Muscle of arm (tissue), 12 donors: ENCODE measurements around the gene CDCA4. TPM values are rescaled to one million over a fixed set of nuclear protein-coding genes. Genes with fewer than 3 reads are reported as not detected.

ENCODE experiments used
- DNase-seq: peaks from one replicate; pipeline ENCODE4 v3.0.0-alpha.2; 2013
- polyA plus RNA-seq, 12 donors: library from polyadenylated mRNA; unstranded; fragments of 120-200 nt; gene quantifications; one replicate each; pipeline ENCODE4 v1.2.1, GENCODE V29; 2013; ENCODE audit not compliant: insufficient read length in 12 of 12

Gene CDCA4
- polyA plus RNA-seq, 12 donors: 11.5 to 23.7 (median 15.7) TPM; not detected in 1

DNA sequence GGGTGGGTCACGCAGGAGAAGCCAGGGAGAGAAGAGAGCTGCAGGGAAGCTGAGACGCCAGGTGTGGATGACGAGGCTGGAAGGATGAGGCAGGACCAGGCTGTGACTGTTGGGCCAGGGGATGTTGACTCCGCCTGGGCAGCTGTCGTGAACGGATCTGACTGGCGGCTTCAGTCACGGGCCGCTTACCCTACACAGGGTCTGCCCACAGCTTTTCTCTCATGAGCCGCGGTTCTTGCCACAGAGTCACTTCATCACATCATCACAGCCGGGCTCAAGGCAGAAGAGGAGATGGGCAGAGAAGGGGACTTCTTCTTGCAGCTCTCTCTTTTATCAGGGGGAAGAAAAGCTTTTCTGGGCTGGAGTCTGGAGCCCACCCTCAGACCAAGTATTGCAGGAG is 27.6 kb downstream of the CDCA4 start:
- DNase-seq: no peak

DNA sequence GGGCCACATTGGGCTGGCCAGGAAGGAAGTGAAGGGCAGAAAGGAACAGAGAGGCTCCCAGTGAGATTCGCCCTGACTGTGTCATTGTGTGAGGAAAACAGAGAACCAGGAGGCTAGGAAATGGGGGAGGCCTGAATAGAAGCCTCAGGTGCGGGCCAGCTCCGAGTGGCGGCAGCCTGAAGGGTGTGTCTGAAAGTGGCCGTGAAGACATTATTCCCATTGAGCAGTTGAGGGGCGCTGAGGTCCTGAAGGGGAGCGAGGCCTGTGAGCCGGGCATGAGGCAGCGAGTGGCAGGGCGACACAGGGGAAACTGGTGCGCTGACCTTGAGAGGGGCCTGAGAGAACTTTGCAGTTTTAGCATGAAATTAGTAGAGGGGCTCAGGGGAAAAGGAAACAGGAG is 28.4 kb downstream of the CDCA4 start:
- no peak for DNase-seq

DNA sequence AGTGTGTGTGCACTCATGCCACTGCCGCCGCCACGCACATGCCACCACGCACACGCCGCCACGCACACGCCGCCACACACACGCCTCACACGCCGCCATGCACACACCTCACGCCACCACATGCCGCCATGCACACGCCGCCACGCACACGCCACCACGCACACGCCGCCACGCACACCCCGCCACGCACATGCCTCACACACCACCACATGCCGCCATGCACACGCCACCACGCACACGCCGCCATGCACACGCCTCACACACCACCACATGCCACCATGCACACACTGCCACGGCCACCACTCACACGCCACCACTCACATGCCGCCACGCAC is 29.0 kb downstream of the CDCA4 start:
- DNase-seq: no peak

DNA sequence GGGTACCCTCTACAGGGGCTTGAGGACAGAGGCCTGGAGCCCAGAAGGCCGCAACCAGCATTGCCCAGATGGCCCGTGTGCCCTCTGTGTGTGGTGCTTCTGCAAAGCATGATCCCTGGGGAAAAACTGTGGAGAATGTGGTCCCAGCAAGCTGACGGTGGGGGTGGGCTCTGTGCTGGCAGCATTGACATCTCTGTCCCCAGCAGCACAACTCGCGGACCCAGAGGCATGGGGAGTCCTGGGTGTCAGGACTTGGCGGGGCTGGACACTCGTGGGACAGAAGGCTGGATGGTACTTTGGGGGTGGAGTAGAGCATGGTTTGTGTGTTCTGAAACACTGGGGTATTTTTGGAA is 31.0 kb downstream of the CDCA4 start:
- DNase-seq: no peak

DNA sequence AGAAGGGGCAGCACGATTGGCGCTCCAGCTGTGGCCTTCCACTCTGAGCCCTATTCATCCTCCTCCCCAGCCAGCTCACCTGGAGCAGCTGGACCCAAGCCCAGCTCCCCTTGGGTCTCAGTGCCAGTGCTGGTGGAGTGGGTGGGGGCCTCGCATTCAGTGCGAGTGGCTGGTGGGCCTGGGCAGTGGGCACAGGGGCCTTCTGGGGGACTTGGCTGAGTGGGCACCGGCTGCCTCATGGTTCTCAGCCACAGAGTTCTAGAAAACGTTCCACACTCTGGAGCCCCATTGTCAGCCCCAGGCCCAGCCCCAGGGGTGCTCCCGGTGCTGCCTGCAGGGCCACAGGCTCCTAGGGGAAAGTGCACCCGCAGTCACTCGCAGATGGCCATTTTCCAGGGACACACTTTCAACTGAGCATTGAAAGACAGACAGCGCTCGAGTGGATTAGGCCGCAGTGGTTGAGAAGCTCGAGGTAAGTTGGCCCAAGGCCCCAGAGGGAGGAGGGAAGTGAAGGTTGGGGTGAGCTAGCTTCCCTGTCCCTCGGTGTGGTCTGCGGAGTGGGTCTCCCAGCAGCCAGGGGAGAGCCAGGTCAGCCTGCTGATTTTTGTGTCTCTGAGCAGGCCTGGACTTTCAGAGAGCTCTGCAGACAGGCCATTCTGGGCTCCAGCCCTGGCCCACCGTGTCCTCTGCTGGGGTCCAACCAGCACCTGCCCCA is 31.5 kb downstream of the CDCA4 start:
- no peak for DNase-seq

DNA sequence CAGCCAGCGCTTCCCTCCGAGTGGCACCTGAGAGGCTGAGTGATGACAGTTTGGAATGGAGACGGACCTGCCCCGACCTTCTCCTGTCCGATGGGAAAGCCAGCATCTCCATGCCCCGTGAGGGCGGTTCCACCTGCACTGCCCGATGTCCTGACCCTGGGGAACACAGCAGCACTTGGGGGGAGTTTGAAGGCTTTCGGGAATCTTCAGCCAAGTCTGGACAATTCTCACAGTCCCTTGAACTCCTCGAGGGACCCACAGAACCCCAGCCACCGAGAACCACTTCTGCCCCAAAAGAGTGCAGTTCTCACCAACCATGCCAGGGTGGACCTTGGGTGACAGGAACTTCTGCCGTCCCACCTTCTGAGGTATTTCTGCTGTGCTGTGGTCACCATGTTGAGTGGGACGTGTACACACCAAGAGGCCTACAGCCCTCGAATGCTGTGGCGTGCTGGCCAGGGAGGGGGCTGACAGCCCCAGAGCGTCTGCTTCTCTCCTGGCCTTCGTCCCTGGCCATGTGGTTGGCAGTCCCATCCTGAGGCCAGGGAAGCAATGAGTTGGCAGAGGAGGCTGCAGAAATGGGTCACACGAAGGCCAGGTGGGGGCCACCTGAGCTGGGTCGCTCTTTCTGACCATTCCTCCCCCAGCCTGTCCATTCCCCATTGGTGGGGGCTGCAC is 34.3 kb downstream of the CDCA4 start:
- no peak for DNase-seq

DNA sequence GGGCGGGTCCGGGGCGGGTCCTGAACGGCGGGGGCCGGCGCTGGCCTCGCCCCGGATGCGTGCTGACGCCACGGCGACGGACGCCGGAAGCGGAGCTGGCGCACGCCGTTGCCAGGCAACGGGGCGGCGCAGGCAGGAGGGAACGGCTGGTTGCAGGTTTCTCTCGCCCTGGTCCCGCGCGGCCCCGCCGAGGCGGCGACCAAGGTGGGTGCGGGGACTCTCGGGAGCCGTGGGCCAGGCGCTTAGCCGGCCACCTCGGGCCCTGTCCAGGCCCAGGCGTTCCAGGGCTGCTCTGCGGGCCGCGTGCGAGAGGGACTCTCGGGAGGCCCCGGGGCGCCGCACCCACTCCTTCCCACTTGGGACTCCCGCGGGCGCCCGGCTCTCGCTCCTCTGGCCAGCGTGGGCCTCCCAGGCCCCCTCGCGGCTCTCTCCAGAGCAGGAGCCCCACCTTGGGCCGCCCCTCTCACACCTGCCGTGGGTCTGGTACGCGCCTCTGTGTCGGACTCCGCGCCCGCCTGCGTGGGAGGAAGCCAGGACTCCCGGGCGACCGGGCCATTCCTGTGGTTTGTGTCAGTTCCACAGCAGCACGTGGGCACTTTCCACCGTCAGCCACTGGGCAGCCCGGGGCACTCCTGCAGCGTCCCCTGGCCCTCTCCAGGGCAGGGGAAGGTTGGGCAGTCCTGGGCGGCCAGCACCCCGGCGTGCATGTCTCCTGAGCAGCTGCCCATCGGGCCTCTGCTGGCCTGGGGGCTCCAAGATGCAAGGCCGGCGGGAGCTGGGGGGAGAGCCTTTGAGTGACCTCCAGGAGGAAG is 35.0 kb downstream of the CDCA4 start, which contains the start of gene CLBA1:
CLBA1 (plus strand) TSS at position 114 of the 812 bp plus-strand sequence; CDS start at position 758, 644 bp downstream.
- DNase-seq: peak; percentile 93

DNA sequence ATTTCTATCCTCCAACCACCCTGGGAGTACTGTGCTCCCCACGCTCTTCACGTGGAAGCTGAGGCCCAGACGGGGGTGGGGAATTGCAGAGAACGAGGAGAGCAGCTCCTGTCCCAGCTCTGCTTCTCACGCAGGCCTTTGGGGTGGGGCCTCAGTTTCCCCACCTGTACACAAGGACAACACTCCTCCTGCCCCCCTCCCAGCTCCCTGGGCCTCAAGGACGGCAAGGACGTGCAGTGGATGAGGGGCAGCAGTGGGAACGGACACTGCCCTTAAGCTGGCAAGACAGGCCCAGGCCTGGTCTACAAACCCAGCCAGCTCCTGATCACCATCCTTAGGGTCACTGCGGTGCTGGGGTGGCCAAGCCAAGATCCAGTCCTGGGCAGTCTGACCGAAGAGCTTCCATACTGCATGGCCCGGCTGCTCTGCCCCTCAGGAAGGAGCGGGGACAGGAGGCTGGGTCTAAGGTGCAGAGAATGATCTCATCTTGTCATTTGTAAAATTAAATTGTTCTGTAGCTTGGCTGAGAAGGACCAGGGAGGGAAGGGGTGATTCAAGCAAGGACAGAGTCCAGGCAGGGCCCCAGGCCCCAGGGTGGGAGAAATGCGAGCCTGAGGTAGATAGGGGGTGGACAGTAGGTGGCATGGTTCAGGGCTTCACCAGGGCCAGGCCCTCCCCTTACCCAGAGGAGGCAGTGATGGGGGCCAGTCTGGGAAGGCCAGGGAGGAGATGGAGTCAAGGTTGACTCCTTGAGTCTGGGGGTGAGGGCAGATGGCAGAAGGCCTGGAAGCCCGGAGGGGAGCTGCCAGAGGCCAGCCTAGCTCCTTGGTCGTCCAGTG is 36.6 kb downstream of the CDCA4 start:
- DNase-seq: no peak

DNA sequence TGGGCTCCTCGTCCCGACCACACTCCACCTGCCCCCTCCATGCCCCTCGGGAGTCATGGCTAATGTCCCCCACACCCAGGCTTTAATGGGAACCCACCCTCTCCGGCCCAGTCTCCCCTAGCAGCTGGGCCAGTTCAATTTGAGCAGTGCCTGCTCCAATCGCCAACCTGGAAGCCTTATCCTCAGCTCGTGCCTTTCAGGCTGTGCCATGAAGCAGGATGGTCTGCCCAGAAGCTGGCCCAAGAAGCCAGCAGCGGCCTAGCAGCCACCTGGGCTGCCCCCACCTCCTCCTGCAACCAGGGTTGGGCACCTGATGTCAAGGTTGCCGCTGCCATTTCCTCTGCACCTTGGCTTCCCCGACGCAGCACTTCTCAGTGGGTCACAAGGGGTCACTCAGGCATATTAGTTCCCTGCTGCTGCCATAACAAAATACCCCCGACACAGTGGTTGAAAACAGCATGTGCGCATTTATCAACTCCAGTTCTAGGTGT is 37.6 kb downstream of the CDCA4 start:
- DNase-seq: no peak

DNA sequence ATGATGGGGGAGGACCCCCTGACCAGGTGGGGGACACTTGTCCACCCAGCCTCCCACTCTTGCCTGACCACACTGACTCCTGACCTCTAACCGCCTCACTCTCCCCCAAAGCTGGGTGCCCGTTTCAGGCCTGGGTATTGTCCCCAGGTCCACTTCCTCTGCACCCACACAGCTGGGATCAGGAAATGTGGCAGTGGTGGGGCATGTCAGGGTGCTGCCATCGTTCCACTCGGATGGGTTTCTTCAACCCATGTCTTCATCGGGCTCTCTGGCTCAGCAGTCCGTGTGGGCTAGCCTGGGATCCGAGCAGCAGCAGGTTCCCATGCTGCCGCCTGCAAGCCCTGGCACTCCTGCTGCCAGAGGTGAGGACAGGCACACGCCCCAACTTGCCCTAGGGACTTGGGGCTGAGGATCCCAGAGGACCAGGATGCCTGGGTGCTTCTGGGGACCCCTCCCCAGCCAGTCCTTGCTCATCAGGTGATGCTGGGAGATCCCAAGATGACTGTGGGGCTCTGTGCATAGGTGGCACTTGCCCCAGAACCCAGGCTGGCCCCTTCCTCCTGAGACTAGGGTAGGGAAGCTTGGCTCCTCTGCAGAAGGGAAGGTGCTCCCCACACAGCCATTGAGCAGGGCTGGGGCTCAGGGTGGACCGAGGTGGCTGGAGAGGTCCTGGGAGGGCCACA is 38.2 kb downstream of the CDCA4 start:
- no peak for DNase-seq

DNA sequence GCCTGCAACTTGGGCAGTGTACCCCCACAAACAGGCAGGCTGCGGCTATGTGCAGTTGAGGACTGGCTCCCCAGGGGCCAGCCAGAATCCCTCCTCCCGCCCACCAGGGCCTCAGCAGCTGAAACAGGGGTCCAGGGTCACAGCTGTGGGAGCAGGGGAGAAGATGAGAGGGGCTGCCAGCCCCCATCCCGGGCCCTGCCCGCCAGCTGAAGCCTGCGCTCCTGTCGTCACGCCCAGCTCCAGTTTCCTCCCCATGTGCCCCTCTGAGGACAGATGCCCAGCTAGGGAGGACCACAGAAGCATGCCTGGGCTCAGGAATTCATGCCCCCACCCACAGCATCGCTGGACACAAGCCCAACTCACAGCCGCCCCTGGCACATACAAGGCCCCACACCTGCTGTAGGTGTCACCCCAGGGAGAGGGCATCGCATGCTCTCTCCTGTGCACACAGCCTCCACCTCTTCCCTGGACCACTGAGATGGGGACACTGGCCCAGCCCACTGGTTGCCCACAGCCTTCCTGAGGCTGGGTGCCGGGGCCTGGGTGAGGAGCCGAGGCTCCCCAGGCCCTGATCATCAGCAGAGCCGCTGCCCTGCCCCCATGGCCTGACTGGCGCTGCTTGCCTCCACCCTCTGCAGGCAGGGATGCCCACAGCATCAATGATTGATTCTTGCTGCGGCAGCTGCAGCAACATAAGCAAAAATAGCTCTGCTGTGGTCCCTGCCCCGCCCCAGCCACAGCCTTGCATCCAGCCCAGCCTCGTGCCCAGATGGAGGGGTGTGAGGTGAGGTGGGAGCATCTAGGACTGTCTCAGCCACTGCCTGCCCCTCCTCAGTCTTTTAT is 39.0 kb downstream of the CDCA4 start:
- no peak for DNase-seq

DNA sequence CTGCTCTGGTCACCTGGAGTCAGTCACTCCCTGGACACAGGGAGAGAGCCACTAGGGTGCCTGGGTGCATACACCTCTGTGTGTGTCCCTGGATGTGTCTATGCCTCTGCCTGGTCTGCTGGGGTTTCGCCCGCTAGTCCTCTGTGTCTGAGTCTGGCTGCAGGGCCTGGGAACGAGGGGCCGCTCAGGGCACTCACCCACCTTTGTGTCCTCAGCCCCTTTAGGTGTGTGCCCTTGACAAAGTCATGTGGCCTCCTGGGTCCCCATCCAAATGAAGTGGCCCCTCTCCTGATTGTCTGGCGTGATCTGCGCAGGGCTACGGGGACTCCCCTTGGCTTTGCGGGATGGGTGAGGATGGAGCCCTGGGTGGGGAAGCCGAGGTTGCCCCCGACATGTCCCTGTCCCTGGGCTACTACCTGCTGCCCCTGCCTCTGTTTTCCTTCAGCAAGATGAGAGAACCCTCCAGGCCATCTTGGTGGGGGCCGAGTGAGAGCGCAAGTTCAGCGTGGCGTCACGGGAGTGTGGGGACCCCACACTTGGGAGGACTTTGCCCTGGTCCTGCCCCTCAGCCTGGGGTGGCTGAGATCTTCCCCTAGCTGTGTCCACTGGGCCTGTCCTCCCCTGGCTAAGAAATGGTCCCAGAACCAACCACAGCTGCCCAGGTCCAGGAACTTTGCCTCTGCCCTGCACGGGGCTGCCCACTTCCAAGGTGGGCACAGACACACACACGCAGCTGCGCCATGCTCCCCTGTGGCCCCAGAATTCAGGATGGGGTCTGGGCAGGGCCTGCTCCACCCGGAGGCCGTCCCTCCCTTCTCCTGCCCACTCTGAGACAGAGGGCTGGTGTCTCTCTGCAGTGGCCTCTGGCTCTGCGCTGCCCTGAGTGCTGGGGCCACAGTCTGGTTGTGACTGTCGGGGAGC is 40.0 kb downstream of the CDCA4 start:
- no peak for DNase-seq

DNA sequence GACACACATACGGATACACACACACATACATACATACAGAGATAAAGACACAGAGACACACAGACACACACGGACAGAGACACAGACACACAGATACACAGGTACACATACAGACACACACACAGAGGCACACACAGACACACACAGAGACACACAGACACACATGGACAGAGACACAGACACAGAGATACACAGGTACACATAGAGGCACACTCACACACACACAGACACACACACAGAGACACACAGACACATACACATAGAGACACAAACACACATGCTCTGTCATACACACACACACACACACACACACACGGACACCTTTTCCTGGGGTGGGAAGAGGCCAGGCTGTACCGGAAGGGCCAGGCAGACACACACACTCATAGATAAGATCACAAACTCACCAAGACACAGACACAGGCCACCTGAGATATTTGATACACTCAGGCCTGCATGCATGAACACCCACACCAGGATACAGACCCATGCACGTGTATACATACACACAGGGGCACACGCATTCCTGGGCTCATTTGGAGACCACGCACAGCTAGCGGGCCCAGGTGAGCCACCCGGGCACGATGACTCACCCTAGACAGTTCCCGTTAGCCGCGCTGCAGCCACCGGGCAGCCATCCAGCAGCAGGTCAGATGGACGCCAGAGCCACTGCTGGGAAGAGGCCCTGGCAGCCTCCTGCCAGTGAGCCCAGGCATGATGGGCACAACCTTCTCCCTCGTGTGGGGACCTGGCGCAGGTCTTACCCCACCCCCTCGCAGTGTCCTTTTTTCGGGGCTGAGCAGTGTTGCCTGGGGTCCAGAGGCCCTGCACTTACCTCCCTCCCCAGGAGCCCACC is 40.9 kb downstream of the CDCA4 start:
- no peak for DNase-seq

DNA sequence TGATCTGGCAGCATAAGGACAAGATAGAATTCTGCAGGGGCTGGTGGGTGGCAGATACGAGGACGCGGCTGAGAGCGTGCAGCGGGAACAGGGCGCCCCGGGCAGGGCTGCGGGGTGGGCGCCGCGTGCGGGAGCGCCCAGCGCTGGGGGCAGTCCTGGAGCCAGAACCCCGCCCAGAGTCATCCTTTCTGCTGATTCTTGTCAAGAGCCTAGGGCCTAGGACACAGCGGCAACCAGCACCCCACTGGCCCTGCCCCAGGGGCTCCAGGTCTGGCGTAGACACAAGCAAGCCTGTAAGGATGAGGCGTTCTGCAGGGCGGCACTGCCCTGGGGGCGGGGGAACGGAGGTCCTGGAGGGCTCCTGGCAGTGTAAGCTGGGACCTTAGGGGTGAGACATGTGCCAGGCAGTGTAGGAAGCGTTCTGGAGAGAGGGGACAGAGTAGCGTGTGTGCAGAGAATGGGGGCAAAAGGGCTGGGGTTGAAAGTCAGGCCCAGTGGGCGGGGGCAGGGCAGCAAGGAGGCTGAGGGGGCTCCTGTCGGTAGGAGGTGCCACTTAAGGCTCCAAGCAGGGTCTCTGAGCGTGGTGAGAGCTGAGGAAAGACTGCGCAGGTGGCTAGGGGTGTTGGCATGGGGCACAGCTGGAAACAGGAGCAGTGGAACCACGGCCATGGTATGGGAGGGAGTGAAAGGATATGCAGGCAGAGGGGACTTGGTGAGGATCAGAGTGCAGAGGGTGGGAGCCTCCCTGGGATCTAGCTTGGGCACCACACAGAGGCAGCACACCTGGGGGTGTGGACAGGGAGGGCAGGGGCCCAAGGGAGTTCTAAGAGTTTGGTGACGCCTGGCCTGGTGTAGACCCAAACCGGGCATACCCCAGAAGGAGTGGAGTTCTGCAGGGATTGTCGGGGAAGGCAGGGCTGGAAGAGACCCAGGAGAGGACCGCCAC is 41.9 kb downstream of the CDCA4 start:
- DNase-seq: no peak

DNA sequence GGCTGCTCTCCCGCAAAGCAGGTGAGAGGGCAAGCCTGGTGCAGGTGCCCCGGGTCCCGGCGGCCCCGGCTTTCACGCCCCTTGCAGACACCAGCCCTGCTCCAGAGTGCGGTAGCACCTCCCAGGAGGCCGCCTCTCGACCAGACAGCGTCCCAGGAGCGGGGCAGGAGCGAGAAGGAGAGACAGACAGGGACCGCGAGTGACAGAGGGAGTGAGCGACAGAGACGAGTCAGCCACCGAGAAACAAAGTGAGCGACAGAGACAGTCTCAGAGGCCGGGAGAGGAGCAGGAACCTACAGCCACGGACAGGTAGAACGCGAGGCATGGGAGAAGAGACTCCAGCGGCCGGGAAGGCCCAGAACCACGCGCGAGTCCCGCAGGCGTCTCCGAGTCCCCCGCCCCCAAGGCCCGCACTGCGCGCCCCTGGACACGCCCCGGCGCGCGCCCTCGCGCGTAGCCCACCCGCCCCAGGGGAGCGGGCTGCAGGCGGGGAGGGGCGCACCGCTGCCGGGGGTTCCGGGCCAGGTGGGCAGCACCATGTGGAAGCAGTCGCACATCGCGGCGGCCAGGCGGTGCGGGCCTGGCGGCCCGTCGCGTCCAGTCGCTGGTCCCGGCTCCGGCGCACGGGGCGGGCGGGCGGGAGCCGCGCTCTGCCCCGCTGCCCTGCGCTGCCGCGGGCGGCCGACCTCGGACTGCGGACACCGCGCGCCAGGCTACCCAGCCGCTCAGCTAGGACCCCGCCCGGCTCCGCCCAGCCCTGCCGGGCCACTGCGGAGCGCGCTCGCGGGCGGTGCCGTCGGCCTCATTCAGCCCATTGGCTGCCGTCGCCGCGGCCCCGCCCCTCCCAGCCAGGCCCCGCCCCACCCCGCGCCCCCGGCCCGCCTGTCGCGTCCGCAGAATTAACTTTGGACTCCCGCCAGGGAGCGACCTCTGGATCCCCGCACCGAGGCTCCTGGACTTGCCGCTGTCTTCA is 42.9 kb downstream of the CDCA4 start, which contains the start of gene AHNAK2:
AHNAK2 (minus strand) TSS at position 694 of the 973 bp plus-strand sequence; CDS start at position 557, 137 bp downstream.
- DNase-seq: peak; percentile 58
